Measurements from ENCODE around the gene HMGN1.

Gene HMGN1

GRCh38 chr21:39316729-39317128 is 32.2 kb downstream of the HMGN1 start:
- Mint-ChIP-seq H3K4me3 (no peak overlapping the region), H3K27me3 (ENCODE audit: low read depth, poor library complexity) (peaks cover 6% of the 10 kb centered on the region), H3K27ac (no peak overlapping the region), H3K9me3 (no peaks in the 10 kb centered on the region), H3K36me3 (ENCODE audit: low read depth) (peaks cover 24% of the 10 kb centered on the region), H3K4me1 (peaks cover 31% of the 10 kb centered on the region)
- TF ChIP-seq, protein P1, sequence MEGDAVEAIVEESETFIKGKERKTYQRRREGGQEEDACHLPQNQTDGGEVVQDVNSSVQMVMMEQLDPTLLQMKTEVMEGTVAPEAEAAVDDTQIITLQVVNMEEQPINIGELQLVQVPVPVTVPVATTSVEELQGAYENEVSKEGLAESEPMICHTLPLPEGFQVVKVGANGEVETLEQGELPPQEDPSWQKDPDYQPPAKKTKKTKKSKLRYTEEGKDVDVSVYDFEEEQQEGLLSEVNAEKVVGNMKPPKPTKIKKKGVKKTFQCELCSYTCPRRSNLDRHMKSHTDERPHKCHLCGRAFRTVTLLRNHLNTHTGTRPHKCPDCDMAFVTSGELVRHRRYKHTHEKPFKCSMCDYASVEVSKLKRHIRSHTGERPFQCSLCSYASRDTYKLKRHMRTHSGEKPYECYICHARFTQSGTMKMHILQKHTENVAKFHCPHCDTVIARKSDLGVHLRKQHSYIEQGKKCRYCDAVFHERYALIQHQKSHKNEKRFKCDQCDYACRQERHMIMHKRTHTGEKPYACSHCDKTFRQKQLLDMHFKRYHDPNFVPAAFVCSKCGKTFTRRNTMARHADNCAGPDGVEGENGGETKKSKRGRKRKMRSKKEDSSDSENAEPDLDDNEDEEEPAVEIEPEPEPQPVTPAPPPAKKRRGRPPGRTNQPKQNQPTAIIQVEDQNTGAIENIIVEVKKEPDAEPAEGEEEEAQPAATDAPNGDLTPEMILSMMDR (IDR thresholded peaks at IDR 0.05), result no peak
- no peak for DNase-seq

DNA sequence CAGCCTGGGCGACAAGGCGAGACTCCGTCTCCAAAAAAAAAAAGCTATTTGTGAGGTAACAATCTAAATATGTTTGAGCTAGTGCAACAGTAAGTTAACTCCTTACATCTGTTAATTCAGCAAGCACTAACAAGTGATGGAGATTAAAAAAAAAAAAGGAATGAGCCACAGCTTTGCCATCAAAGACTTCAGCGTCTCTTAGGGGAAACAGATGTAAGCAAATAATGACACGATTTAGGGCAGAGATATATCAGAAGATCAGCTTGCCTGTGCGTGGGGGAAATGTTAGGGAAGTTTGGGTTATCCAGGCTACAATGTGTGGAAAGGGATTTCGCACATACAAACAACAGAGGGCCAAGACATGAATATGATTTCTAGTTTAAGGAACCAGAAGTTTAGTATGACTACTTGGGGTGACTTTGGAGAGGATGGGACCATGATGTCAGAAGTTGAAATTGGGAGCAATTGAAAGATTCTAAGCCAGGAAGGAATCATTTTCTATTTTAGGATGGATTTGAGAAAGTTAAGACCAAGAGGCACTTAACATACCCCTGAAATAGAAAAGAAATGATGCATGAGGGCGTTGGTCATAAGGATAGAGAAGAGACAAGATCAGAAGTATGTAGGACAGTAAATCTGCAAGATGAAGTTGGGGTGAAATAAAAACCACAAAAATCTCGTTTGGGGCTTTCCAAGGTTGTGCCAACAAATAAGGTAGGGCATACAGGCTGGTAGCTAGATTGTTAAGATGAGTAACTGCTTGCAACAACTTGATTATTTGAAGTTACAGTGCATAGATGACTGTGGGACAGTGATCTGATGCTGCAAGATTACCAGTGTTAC is 33.1 kb downstream of the HMGN1 start:
- DNase-seq, result no peak
- no peak overlapping the region for H3K27ac Mint-ChIP-seq

DNA sequence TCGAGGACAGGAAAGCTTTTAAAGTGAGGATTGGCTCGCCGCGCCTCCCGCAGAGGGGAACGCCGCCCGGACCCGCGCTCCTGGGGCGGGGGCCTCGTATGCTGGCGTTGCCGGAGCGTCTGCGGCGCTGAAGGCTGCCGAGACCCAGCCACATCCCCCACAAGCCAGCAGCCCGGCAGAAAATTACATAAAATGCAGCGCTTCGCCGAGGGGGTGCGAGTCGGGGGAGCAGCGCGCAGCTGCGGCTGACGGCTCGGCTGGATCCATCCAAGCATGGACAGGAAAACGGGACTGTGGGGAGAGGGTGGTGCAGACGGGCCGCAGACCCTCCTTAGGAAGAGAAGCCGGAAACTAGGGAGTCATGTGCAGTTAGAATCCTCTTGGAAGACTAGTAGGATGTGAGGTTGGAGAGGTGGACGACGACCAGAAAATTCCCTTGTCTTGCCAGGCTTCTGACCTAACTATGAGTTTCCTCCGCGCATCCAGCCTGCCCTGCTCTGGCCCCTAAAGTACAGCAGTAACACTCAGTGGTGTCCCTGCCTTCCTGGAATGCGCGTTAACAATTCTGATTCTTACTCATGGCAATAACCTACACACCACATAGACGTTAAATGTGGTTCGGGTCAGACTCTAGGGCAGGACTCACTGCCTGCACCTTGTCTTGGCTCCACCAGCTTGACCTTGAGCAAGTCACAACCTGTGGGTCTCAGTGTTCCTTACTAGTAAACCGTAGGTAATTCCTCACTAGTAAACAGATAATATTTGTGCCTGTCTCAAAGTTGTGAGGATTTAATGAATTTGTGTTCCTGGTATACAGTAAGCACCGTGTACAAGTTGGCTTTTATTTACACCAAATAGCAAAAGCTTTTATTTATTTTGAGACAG is 34.5 kb downstream of the HMGN1 start:
- Mint-ChIP-seq H3K9me3 (no peaks in the 10 kb centered on the region), H3K27me3 (ENCODE audit: low read depth, poor library complexity) (peaks cover 6% of the 10 kb centered on the region), H3K36me3 (ENCODE audit: low read depth) (peaks cover 43% of the 10 kb centered on the region), H3K4me1 (peaks cover 30% of the 10 kb centered on the region), H3K27ac (peak overlapping the region; percentile 98), H3K4me3 (peak overlapping the region; percentile 93)
- peak; percentile 61 for DNase-seq
- TF ChIP-seq, protein P1 (IDR thresholded peaks at IDR 0.05), result no peak

More for the DNA sequence above, 33.1 kb downstream of the HMGN1 start:
- TF ChIP-seq, protein P1 (IDR thresholded peaks at IDR 0.05), result no peak
- peaks cover 33% of the 10 kb centered on the region for H3K36me3 Mint-ChIP-seq (ENCODE audit: low read depth)
- H3K4me3 Mint-ChIP-seq, result peak overlapping the region; percentile 26
- no peaks in the 10 kb centered on the region for H3K9me3 Mint-ChIP-seq
- H3K27me3 Mint-ChIP-seq (ENCODE audit: low read depth, poor library complexity), result peaks cover 6% of the 10 kb centered on the region
- peaks cover 33% of the 10 kb centered on the region for H3K4me1 Mint-ChIP-seq

DNA sequence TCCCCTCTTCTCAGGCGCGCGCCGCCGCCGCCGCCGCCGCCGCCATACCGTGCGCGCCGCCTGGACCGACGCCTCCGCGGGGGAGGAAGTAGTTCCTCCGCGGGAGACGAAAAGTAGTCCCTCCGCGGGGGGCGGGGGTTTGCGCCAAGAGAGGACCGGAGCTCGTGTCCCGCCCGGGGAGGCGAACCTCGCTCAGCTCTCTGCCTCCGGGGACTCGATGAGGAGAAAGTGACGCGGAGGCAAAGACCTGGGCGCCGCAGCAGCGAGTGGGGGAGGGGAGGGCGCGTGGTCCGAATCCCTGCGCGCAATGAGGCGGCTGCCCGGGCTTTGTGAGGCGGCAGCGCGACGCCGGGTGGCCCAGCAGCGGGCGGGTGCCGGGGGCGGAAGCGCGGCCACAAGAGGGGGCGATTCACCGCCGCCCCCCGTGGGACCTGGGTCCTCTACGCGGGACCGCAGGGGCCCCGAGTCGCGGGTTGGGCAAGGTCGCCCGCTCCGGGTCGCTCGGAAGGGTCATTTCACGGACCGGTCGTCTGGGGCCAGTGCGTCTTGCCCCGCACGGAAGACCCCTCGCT is 35.2 kb downstream of the HMGN1 start, which contains the start of gene BRWD1:
Gene BRWD1 (minus strand): TSS at position 62 of the 572 bp plus-strand sequence. CDS start 141 bp downstream, outside the sequence.
- TF ChIP-seq, protein P1 (IDR thresholded peaks at IDR 0.05), result peak; percentile 15
- Mint-ChIP-seq H3K4me3 (peak within 1 kb of the TSS; percentile 93), H3K27me3 (ENCODE audit: low read depth, poor library complexity) (peaks cover 6% of the 10 kb centered on the region), H3K27ac (peak within 1 kb of the TSS; percentile 99), H3K36me3 (ENCODE audit: low read depth) (peaks cover 45% of the 10 kb centered on the region), H3K9me3 (no peaks in the 10 kb centered on the region), H3K4me1 (peaks cover 25% of the 10 kb centered on the region)
- DNase-seq, result peak; percentile 83

- no peak overlapping the region for H3K27ac Mint-ChIP-seq
- peaks cover 25% of the 10 kb centered on the region for H3K4me1 Mint-ChIP-seq
- H3K27me3 Mint-ChIP-seq (ENCODE audit: low read depth, poor library complexity), result peaks cover 6% of the 10 kb centered on the region
- TF ChIP-seq, protein P1 (IDR thresholded peaks at IDR 0.05), result no peak
- H3K4me3 Mint-ChIP-seq, result peak overlapping the region; percentile 93
- H3K9me3 Mint-ChIP-seq, result no peaks in the 10 kb centered on the region
- peak; percentile 47 for DNase-seq
- peaks cover 47% of the 10 kb centered on the region for H3K36me3 Mint-ChIP-seq (ENCODE audit: low read depth)
These were observed 35.8 kb downstream of the HMGN1 start for GRCh38 chr21:39313042-39313570.
